HG03060 (cell line): ENCODE measurements around the gene TMPRSS9.
"Not testable (repeated sequence)": the region's sequence is repeated elsewhere in the genome, so short reads cannot be mapped to it uniquely, and the experiment has no call there.

Experiments used
- ATAC-seq: cut with Tn5 transposase; IDR thresholded peaks from one replicate; pipeline ENCODE4 v1.9.1; 2021; ENCODE audit warnings: low read depth, moderate number of reproducible peaks; ENCODE audit not compliant: unreplicated experiment

Gene TMPRSS9

DNA sequence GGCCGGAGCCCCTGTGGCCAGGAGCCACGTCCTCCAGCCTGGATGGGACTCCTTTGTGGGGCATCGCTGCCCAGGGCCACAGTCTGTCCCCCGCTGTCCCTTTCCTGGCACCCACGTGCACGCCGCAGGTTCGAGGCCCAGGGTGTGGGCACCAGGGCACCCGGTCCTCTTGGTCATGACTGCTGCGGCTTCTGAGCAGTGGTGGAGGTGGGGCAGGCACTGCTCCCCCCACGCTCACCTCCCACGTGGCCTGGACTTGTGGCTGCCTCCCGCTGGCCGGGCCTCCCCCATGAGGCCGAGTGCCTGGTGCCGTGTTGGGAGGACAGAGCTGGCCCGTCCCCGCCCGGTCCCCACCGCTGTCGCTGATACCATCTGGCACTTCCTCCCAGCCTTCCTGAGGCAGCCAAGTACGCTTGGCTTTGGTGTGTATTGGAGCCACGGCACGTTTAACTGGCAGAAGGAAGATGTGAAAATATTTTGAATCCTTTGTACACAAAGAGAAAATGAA is 18.8 kb upstream of the TMPRSS9 start:
- ATAC-seq = no peak

DNA sequence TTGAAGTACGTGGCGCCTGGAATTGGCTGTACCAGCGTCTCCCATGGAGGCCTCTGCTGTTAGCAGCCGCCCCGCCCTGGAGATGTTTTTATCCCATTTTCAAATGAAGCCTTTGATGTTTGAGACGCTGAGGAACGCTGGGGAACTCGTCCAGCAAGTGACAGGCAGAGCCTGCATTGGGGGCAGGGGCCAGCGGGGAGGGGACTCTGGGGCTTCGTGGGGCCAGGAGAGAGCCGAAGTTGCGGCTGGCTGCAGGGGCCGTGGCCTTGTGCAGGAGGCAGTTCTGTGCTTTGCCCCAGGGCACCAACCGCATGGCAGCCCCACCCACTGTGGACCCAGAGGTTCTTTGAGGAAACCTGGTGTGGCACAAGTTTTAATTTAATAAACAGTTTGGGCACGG is 18.1 kb upstream of the TMPRSS9 start:
- no peak for ATAC-seq

- ATAC-seq = no peak
These were observed 17.3 kb upstream of the TMPRSS9 start for GRCh38 chr19:2342656-2343288.

DNA sequence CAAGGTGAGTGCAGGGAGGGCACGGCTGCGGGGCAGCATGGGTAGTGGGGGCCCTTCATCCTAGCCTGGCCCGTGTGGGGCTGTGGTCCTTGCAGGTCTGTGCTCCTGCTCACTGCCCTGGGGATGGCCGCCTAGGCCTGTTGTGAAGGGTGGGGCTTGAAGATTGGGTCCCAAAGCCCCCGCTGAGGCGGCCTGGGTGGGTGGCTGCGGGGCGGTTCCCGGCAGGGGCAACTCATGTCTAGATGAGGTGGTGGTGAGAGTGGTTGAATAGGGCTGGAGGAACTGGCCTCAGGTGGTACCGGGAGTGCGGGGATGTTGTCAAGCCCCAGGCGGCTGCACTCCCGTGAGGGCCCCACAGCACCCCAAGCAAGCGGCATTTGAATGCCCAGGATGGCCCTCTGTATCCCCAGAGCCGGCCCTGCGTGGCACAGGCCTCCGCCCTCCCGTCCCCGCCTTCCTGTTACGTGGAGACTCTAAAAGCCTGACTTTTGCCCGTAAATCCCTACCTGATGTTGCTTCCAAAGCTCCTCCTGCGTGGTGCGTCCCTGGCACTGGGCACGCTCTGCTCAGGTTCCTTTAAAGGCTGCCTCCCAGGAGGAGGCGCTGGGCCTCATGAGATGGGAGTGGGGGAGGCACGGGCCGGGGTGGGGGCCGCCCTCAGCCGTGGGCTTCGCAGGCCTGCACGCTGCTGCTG is 16.6 kb upstream of the TMPRSS9 start:
- ATAC-seq = no peak

DNA sequence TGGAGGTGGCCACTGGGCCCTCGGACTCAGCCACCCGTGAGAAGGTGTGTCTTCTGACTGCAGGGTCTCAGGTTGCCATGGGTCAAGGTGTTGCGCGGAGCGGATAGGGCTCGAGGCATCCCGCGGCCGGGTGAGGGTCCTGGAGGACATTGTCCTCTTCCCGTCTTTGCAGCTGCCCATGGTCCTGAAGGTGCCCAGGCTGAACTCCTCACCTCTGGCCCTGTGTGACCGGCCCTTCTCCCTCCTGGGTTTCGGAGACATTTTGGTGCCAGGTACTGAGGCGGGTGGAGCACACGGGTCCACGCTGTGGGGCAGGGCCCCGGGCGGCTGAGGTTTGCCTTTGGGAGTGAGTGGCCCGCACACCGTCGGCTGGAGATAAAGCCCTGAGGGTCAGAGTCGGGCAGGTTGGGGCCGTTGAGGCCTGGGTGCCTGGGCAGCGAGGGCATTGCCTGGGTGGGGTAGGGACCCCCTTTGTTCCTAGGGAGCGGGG is 15.6 kb upstream of the TMPRSS9 start:
- ATAC-seq = no peak

DNA sequence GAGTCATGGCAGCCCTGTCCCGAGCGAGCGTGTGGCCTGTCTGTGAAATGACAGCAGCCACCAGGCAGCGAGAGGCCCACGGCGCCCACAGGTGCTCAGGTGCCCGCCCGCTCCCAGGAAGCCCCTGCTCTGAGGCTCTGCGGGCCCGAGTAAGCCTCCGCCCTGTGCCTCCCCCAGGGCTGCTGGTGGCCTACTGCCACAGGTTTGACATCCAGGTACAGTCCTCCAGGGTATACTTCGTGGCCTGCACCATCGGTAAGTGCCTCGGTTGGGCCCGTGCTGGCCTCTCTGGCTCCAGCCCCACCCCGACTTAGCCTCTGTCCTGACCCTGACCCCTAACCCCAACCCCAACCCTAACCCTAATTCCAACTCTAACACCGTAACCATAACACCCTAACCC is 15.0 kb upstream of the TMPRSS9 start:
- ATAC-seq = no peak

GRCh38 chr19:2345794-2346663 is 14.0 kb upstream of the TMPRSS9 start:
- ATAC-seq = no peak

DNA sequence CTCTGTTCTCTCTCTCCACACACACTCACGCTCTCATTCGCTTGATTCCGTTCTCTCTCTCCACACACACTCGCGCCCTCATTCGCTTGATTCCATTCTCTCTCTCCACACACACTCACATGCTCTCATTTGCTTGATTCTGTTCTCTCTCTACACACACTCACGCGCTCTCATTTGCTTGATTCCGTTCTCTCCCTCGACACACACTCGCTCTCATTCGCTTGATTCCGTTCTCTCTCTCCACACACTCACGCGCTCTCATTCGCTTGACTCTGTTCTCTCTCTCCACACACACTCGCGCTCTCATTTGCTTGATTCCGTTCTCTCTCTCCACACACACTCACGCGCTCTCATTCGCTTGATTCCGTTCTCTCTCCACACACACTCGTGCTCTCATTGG is 10.2 kb upstream of the TMPRSS9 start:
- ATAC-seq = not testable (repeated sequence)

DNA sequence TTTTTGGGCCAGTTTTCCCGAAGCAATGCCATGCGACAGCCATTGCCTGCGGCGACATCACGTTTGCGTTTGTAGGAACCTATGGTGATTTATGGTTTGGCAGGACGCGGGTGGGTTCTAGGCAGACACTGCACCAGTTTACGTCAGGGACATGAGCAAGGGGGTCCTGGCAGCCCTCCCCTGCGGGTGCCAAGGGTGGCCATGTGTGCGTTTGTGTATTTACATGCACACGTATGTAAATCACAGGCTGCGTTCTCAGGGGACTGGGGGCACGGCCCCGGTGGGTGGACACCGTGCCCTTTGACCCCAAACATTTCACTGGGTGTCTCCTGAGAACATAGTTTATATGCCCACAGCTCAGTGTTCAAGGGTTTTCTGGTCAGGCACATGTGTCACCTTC is 9.4 kb upstream of the TMPRSS9 start:
- no peak for ATAC-seq

- ATAC-seq = no peak
These were observed 8.5 kb upstream of the TMPRSS9 start for GRCh38 chr19:2351591-2351990.

- no peak for ATAC-seq
These were observed 7.9 kb upstream of the TMPRSS9 start for GRCh38 chr19:2352121-2352520.

DNA sequence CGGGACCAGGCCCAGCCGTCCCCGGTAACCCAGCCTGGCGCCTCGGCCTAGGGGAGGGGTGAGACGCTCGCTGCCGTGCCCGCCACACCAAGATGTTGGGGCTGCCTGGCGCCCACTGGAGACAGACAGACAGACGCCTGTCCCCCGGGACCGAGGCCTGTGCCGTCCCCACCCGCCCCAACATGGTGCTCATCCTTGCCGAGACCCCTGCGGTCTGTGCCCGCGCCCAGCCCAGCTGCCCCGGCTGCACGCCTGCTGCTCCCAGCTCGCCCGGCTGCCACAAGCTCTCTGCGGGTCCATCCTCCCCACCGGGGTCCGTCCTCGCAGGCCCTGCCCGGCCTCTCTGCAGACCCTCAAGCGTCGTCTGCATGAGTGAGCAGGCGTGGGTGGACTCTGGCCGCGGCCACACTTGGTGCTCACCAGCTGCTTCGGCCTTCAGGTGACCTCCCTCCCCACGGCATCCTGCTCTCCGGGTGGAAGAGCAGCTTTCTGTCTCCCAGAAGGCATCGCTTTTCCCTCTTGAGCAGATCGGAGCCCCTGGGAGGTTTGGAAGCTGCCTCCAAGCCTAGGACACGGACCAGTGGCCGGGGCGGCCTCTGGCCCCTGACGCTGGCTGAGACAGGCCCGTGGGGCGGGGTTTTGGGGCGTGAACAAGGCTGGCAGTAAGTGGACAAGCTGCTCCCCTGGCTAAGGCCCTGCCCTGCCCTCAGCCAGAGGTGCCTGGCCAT is 6.7 kb upstream of the TMPRSS9 start:
- no peak for ATAC-seq

- no peak for ATAC-seq
These were observed 6.0 kb upstream of the TMPRSS9 start for GRCh38 chr19:2353887-2354592.

- no peak for ATAC-seq
These were observed 5.4 kb upstream of the TMPRSS9 start for GRCh38 chr19:2354670-2355069.

GRCh38 chr19:2355168-2356035 is 4.7 kb upstream of the TMPRSS9 start:
- ATAC-seq = no peak

DNA sequence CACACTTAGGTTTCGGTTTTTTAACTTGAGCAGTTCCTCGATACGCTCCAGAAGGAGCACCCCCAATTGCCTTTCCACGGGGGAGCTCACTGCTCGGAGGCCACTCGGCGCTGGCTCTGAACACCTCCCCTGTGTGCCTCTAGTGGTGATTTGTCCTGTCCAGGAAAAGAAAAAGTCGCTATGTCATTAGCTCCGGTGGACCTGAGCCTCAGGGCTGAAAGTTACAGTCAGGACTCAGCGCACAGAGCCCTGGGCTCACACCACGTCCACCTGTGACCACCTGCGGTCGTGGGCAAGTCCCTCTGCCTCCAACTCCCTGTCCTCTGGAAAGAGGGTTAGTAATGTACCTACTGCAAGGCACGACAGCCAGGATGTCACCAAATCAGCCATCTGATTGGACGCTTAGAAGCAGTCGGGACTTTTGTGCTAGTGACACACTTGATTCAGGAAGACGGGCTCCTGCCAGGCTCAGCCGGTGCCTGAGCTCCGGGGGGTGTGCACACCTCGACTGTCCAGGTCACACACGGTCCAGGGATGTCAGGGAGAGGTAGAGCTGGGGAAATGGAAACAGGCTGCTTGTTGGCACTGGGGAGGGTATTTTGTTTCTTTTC is 3.9 kb upstream of the TMPRSS9 start:
- no peak for ATAC-seq

DNA sequence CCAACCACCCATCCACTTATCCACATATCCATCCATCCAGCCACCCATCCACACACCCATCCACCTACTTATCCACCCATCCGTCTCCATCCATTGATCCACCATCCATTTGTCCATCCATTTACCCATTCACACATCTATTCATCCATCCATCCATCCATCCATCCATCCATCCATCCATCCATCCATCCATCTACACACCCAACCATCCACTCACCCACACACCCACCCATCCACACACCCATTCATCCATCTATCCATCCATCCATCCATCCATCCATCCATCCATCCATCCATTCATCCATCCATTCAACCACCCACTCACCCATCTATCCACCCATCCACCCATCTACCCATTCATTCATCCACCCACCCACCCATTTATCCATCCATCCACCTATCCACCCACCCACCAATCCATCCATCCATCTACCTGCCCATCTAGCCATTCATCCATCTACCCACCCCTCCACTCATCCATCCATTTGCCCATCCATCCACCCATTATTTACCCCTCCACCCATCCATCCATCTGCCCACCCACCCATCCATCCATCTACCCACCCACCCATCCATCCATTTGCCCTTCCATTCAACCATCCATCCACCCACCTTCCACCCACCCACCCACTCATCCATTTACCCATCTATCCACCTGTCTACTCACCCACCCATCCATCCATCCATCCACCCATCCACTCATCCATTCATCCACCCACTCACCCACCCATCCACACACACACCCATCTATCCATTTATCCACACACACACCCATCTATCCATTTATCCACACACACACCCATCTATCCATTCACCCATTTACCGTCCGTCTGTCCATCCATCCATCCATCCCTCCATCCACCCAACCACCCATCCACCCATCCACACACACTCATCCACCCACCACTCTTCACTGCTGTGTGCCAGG is 2.5 kb upstream of the TMPRSS9 start:
- no peak for ATAC-seq
